ENCODE measurements around the gene RNF157. TPM values are rescaled to one million over a fixed set of nuclear protein-coding genes. Genes with fewer than 3 reads are reported as not detected.

The RNF157 gene
- total and polyA plus RNA-seq, 2 of the 4 experiments (the other 2 are of a cell fraction): 0.54 to 1.3 TPM

GRCh38 chr17:76173474-76173873 is 66.8 kb downstream of the RNF157 start:
- H3K27me3 ChIP-seq (ENCODE audit: control insufficient read depth, insufficient read depth, low read length): peaks cover 2% of the 10 kb centered on the region; the same call in 1 of the 2 replicates
- no peak overlapping the region for H2BK15ac ChIP-seq (ENCODE audit: low read depth, low read length)
- no peak overlapping the region for H4K8ac ChIP-seq (ENCODE audit: low read depth in 2 of 2, low read length in 2 of 2)
- TF ChIP-seq RFX5 (IDR thresholded peaks at IDR 0.05; ENCODE audit: low read depth, low read length) (no peak), FOS (IDR thresholded peaks at IDR 0.05; ENCODE audit: low read depth, low read length) (no peak), MAZ (IDR thresholded peaks at IDR 0.05; ENCODE audit: borderline replicate concordance, low read depth, low read length) (no peak), CTCF (conservative IDR thresholded peaks at IDR 0.05; ENCODE audit: low read depth, low read length) (no peak), ELK1 (IDR thresholded peaks at IDR 0.05; ENCODE audit: borderline replicate concordance, low read depth, low read length) (no peak), RCOR1 (IDR thresholded peaks at IDR 0.05; ENCODE audit: insufficient replicate concordance, low read length) (no peak), RAD21 (IDR thresholded peaks at IDR 0.05; ENCODE audit: low read length) (no peak), MXI1 (IDR thresholded peaks at IDR 0.05; ENCODE audit: borderline replicate concordance, low read depth, low read length) (no peak), CEBPB (IDR thresholded peaks at IDR 0.05; ENCODE audit: low read depth, low read length) (no peak), NFE2L2 (IDR thresholded peaks at IDR 0.05; ENCODE audit: low read depth, low read length) (no peak), POLR2A (IDR thresholded peaks at IDR 0.05; ENCODE audit: low read depth, low read length) (no peak), BHLHE40 (IDR thresholded peaks at IDR 0.05; ENCODE audit: low read depth, low read length) (no peak), SMC3 (IDR thresholded peaks at IDR 0.05; ENCODE audit: low read depth, low read length) (no peak), MAFK (IDR thresholded peaks at IDR 0.05; ENCODE audit: low read depth, low read length) (no peak), CHD1 (IDR thresholded peaks at IDR 0.05; ENCODE audit: low read depth, low read length) (no peak)
- TF ChIP-seq, protein P1, sequence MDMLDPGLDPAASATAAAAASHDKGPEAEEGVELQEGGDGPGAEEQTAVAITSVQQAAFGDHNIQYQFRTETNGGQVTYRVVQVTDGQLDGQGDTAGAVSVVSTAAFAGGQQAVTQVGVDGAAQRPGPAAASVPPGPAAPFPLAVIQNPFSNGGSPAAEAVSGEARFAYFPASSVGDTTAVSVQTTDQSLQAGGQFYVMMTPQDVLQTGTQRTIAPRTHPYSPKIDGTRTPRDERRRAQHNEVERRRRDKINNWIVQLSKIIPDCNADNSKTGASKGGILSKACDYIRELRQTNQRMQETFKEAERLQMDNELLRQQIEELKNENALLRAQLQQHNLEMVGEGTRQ (IDR thresholded peaks at IDR 0.05; ENCODE audit: low read depth, low read length): no peak
- no peak overlapping the region for H3K14ac ChIP-seq (replicated peaks; ENCODE audit: low read depth, low read length)
- H3K23ac ChIP-seq (ENCODE audit: low read depth, low read length): no peak overlapping the region
- no peak overlapping the region for H2BK120ac ChIP-seq (ENCODE audit: low read depth, low read length)
- BruUV-seq (replicated peaks): no TSS peak
- no peak for ATAC-seq (ENCODE audit: low read depth)
- no peak overlapping the region for H3K18ac ChIP-seq (ENCODE audit: low read depth, low read length)
- H3K79me1 ChIP-seq (ENCODE audit: low read depth in 1 of 2, low read length in 2 of 2): no peaks in the 10 kb centered on the region
- no peak overlapping the region for H2AFZ ChIP-seq (replicated peaks; ENCODE audit: low read length, poor library complexity)
- dilution Hi-C loops (cut with HindIII; ENCODE audit: low sequenced_read_pairs, unreplicated experiment) (no loop called here), in situ Hi-C loops (cut with MboI; ENCODE audit: low sequenced_read_pairs) (no loop called here), intact Hi-C loops (cut with micrococcal nuclease) (no loop called here)
- peak overlapping the region; percentile 28 for H2AK9ac ChIP-seq (replicated peaks; ENCODE audit: low read depth, low read length, poor library complexity)
- no peak for DNase-seq
- H3K27ac ChIP-seq (ENCODE audit: insufficient read depth, low read length): no peak overlapping the region
- no peak overlapping the region for H2BK20ac ChIP-seq (ENCODE audit: low read depth, low read length)
- no peak overlapping the region for H2BK5ac ChIP-seq (ENCODE audit: low read depth, low read length, poor library complexity, severe bottlenecking)
- ChIA-PET CTCF (interaction anchor here (0.7 kb wide), 1 partner anchor 9 kb away, joined by 7 read pairs; no protein-coding TSS in a partner anchor), POLR2A (ENCODE audit: unreplicated experiment) (no interaction called here)
- H2AK5ac ChIP-seq (ENCODE audit: low read depth, low read length): no peak overlapping the region
- H3K56ac ChIP-seq (ENCODE audit: extremely low read depth, insufficient read depth, low read length): no peak overlapping the region
- no peak overlapping the region for H3K4ac ChIP-seq (ENCODE audit: low read depth, low read length)
- no peaks in the 10 kb centered on the region for H4K20me1 ChIP-seq (ENCODE audit: insufficient read depth, low read length)
- H3K9me3 ChIP-seq (ENCODE audit: control insufficient read depth, insufficient read depth, low read length): no peaks in the 10 kb centered on the region
- no peak overlapping the region for H4K5ac ChIP-seq (ENCODE audit: low read depth, low read length)
- no peak overlapping the region for H3K4me3 ChIP-seq (ENCODE audit: insufficient read depth, low read depth, low read length)
- no peak overlapping the region for H3K4me2 ChIP-seq (ENCODE audit: low read depth, low read length)
- H4K91ac ChIP-seq (ENCODE audit: insufficient read depth, low read depth, low read length): no peak overlapping the region
- H3K9me1 ChIP-seq (ENCODE audit: insufficient read depth, low read length): 0 out of 2 replicates have a peak, but pooled peaks cover 3% of the 10 kb centered on the region
- H3K36me3 ChIP-seq (ENCODE audit: control insufficient read depth, insufficient read depth, low read length): no peaks in the 10 kb centered on the region
- WGBS, 2 experiments (ENCODE audit: extremely low coverage in 2 of 2, insufficient read length in 1 of 2): 74% methylated on average over 8 of the region's 11 CpGs; no CpG with 5 or more reads in 1 of the 2 experiments
- no peaks in the 10 kb centered on the region for H3K4me1 ChIP-seq (ENCODE audit: control insufficient read depth, insufficient read depth, low read length)
- H3K9ac ChIP-seq (ENCODE audit: low read depth, low read length): no peak overlapping the region

Data from IMR-90 (cell line).